AG08396 (cell line): ENCODE results near the gene NCEH1.
"Not testable (repeated sequence)": the region's sequence is repeated elsewhere in the genome, so short reads cannot be mapped to it uniquely, and the experiment has no call there.

Source experiments
- DNase-seq: peaks from one replicate; pipeline ENCODE4 v3.0.0; 2012; ENCODE audit warnings: low spot score, mixed read lengths

Gene NCEH1

DNA sequence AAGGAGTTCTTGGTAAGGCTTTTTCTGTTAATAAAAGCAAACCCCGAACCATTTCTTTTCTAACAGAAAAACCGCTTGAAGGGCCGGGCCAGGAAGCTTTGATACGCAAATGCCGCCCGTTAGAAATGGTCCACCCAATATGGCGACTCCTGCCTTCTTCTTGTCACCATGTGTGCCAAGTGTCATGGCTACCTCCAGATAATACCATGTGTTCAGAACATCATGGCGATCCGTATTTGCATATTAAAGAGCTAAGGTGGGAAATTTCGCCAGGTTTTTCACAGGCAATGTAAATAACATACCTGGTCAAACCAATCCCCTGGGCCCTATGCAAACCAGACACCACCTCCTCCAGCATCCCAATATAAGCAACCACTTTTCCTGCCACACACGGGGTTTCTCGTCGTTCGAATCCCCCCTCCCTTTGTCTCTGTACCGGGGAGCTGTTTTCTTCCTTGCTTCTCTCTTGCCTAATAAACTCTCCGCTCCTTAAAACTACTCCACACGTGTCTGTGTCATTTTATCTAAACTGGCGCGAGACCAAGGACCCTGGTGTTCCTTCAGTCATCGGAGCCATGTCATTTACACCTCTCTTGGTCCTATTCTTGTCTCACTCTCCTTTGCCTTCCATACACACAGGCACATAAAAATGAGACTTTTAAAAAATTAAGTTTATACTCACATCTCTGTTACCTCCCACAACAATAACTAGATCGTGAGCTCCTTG lies 34.5 kb downstream of the NCEH1 start:
- no peak for DNase-seq

DNA sequence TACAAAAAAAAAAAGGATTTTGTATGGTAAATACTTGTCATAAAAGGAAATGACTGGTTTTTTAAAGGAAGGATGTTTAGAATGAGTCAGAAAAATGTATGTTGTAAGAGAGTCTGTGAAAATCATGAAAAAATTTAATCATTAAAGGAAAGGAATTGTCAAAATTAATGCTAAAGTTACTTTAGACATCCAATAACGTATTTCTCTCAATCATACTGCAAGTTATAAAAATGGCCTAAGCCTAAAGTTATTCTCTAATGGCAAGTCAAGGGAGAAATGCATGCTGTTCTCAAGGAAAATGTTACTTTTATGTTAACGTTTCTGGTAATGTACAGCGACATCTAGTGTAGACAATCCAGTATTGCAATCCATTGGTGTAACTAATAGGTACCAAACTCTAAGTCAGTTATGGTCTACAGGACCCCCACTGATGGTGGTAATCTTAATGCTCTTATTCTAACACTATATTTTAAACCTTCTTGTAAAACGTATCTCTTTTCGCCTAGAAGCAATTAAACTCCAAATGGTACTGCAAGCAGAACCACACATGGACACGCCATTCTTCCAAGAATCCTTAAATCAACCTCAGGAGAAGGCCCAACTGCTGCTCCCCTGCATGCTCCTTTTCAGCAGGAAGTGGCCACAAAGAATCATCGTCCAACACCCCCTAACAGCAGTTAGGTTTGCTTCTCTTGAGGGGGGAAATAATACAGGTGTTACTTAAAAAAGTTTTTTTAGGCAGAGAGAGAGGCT lies 35.2 kb downstream of the NCEH1 start:
- DNase-seq: no peak

DNA sequence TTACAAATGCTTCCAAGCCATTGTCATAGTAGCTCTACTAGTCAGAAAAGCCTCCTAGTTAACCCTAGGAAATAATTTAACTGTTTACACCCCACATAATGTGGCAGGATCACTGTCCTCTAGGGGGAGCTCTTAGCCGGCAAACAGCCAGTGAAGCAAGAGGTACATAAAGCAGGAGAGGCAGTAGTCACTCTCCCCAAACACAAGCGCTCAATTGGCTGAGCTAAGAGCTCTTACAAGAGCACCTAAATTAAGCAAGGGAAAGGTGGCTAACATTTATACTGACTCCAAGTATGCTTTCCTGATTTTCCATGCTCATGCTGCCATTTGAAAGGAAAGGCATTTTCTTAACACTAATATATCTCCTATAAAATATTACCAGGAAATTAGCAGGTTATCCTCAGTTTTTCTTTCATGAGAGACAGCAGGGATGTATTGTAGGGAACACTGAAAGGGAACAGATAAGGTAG lies 37.6 kb downstream of the NCEH1 start:
- peak; percentile 44 for DNase-seq

DNA sequence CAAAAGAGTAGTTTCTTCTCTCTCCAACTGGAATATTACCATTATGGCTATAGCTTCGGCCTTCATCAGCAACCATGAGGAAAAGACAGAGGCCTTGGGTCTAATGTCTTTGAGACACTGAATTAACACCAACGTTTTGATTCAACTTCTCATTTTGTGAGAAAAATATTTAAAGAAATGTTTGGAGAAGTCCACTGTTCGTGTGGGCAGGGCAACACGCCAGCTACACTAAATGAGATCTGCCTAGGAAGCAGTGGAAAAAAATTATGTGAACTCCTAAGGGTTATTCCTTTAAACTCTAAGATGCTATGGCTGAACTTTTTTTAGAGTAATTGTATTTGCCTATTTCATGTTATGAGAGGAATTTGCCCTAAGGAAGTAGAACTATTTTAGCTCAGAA lies 41.8 kb downstream of the NCEH1 start:
- DNase-seq: no peak

DNA sequence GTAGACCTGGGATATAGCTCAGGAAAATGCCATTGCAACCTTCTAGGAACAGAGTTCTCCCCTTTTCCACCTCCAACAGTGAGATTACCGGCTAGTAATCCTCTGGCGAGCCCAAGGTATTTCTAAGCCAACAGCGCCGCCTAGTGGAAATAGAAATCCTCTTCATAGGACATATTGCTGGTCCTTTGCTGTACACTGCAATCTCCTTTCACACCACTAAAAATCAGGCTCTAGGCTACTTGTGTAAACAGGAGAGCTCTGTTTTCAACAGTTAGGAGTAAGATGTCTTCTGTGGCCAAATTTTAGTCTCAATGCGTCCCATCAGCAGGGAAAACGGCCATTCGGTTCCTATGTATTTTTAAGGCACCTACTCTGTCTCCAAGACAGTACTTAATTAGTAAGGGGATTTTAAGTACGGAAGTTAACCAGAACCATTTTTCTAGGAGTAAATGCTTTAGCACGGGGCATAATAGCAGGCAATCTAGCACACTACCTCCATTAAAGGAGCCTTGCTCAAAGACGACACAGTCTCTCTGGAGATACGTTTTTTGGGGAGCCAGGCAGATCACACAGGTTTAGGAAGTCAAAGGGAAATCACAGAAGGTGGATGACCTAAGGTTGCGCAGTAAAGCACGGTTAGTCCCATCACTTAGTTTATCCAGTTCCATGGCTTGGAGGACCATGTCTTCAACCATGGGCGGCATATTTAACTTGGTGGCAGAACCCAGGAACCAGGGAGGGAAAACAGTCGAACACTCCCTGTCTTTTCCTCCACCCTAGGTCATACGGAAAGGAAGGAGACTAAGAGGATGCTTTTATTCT lies 43.8 kb downstream of the NCEH1 start:
- DNase-seq: peak; percentile 65

DNA sequence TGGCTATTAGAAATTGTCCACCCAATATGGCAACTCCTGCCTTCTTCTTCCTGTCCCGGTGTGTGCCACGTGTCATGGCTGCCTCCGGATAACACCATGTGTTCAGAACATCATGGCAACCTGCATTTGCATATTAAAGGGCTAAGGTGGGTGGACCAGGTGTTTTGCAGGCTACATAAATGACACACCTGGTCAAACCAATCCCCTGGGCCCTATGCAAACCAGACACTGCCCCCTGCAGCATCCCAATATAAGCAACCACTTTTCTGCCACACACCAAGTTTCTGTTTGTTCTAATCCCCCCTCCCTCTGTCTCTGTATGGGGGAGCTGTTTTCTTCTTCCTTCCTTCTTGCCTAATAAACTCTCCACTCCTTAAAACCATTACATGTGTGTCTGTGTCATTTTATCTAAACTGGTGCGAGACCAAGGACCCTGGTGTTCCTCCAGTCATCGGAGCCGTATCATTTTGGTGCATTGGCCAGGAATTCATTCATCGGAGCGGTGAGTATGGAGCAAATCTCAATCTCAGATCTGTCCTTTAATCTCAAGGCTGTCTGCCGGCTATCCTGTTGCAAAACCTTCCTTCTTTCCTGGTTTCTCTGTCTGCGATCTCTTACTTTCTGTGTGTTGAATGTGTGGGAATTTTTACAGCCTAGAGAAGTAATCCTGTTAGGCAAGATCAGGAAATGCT lies 44.5 kb downstream of the NCEH1 start:
- no peak for DNase-seq

DNA sequence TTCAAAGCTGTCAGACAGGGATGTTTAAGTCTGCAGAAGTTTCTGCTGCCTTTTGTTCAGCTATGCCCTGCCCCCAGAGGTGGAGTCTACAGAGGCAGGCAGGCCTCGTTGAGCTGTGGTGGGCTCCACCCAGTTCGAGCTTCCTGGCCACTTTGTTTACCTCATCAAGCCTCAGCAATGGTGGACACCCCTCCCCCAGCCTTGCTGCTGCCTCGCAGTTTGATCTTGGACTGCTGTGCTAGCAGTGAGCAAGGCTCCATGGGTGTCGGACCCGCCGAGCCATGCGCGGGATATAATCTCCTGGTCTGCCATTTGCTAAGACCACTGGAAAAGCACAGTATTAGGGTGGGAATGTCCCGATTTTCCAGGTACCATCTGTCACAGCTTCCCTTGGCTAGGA lies 45.4 kb downstream of the NCEH1 start:
- DNase-seq: not testable (repeated sequence)

DNA sequence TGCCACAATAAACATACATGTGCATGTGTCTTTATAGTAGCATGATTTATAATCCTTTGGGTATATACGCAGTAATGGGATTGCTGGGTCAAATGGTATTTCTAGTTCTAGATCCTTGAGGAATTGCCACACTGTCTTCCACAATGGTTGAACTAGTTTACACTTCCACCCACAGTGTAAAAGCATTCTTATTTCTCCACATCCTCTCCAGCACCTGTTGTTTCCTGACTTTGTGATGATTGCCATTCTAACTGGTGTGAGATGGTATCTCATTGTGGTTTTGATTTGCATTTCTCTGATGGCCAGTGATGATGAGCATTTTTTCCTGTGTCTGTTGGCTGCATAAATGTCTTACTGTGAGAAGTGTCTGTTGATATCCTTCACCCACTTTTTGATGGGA lies 50.4 kb downstream of the NCEH1 start:
- not testable (repeated sequence) for DNase-seq

DNA sequence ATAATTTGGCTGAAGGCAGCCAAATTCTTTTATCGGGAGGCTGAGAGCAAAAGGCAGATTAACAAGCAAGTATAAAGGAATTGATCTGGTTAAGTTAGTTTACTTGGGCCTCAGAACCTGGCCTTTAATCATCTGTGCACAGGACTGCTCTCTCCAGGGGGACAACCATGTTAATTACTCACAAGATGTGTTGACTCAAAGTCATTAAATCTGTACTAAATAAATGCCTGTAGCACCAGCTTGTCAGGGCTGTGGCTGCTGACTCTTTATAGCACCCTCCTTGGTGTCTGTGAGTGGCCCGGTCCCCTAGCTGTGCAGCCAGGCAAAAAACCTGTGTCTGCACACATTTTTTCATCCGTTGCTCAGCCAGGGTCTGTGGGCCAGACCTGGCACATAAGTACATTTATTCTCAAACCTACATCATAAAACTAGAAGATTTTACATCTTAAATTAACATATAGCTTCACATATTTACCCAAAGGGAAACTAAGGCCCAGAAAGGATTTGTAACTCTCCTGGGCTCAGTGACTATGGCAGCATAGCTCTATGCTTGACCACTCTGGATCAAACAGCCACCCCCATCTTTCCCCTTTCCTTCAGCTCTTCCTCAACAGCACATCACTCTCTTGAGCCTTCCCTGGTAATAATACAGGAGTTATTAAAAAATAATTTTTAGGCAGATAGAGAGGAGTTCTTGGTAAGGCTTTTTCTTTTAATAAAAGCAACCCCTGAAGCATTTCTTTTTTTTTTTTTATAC lies 51.4 kb downstream of the NCEH1 start:
- DNase-seq: no peak

DNA sequence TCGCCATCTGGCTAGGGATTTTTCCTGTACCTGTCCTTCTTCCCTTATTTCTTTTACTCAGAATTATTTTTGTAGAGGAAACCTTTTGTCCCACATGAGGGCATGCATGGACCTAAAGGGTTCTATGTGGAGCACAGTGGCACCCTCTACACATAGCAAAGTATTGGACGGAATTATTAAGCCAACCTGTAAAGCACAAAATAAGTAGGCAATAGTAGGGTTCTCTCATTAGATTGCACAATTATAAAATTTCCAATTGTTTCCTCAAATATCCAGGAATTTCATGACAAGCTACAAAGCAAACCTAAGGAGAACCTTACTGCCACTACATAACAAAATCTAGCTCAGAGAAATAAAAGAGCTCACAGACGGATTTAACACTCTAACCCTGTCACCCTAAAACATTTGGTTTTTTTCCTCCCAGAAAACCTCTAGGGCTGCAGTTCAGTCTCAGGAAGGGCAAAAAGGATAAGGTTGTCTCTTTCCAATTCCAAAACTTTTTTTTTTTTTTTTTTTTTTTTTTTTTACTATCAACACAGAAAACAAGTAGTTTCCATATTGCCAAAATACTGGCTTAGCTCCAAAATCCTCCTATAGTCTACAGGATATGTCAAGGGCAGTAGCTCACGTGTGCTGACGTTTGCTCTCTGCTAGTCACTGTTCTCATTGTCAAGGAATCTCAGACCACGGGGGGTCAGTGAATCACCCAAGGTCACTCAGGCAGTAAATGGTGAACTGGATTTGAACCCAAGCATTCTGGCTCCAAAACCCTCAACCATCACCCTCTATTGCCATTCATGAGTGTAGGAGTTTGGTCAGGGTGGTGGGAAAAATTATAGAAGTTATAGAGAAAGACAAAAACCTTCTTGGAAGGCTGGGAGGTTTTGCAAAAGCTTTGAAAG lies 52.3 kb downstream of the NCEH1 start:
- DNase-seq: peak; percentile 66

DNA sequence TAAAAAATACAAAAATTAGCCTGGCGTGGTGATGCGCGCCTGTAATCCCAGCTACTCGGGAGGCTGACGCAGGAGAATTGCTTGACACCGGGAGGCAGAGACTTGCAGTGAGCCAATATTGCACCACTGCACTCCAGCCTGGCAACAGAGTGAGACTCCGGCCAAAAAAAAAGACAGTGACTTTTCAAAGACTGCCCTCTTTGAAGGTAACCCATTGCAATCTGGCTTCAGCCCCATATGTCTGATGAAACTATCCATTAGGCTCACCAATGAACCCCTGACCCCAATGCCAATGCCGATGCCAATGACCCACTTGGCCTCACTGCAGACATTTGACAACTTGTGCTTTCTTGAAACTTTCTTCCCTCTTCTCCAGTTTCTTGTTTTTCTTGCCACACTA lies 54.3 kb downstream of the NCEH1 start:
- DNase-seq: no peak

DNA sequence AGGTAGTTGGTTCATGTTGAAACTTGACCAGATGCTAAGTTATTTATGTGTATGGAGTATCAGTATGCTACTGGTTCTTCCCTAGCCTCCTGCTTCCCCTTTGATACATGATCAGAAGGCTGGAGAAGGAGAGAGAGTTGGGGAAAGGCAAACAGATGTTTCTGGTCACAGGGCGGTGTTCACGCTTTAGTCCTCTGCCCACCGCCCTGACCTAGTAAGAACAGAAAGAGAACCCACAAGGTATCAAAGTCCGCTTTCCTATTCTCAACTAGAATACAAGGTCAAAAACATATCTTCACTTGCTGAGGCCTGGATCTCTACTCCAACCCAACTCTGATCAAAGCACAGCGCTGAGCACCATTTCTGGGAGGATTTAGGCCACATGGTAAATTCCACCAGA lies 55.5 kb downstream of the NCEH1 start:
- DNase-seq: no peak

DNA sequence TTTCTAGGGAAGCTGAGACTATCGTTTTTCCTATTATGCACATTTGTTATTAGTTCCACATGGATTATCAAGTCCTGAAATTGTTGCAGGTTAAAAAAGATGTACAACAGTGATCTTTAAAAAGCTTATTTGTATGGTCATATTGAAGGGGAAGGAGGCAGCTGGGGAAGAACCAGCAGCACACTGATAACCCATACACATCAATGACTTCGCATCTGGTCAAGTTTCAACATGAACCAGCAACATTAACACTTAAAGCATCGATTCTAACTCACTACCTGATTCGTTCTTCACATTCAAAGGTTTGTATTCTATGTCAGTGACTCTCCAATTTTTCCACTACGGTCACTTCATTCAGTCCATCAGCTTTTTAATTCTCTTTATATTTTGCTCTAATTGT lies 56.4 kb downstream of the NCEH1 start:
- no peak for DNase-seq

DNA sequence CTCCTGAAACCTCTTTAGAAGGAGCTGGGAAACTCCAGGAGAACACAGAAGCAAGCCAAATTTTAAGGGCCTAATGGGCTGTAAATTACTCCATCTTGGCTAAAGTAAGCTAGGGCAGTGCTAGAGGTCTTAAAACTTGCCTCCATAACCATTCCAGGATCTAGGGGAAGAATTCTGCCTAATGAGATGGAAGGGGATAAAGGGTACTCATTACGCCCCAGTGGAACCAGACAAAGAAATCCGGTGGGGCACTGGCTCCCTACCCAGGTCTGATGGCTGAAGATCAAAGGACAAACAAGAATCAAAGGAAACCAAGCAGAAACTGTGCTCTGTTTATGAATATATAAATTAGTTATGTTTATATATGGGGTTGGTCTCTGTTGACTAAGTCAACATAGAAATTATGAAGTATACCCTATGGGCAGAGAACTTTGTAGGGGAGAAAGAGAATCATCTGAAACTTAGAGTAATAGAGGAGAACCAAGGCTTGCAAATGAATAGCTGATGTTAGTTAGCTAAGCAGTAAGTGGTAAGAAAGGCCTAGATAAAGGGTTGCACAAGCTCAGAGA lies 57.8 kb downstream of the NCEH1 start:
- DNase-seq: no peak

DNA sequence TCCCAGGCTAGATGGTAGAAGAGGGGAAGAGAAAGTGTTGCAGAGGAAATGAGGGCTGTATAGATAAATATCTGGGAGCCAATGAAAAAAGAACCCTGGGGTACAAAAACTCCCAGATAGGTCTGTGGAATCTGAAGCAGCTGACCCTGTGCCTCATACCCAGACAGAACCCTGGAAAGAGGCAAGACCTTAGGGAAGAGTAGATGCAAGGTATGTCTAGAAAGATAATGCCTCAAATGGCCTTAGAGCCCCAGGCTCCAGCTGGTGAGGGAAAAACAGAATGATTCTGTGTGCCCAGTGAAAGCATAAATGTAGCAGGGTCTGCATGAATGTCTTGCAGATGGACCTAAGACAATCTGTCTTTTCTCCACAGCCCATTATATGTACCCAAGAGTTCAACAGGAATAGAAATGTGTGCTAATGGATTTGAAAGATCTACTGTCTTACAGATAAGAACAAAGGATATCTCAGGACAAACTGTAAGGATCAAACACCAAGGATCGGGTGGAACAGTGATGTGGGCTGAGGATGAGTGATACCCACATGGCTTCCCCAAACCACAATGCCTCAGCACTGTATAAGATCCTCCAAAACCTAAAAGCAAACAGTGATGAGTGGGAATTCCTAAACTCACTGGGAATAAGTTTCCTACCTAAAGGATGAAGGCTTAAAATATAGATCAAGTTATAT lies 58.8 kb downstream of the NCEH1 start:
- DNase-seq: no peak

DNA sequence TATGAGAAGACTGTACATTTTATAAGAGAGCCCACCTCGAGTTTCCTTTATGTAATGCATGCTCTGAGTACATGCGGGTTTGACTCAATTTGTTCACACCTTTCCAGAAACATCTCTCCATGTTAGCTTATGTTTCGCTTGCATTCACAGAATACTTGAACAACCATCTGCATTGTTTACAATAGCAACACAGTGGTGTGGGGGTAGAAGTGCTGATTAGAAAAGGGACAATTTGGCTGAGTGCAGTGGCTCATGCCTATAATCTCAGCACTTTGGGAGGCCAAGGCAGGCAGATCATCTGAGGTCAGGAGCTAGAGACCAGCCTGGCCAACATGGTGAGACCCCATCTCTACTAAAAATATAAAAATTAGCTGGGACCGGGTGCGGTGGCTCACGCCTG lies 60.9 kb downstream of the NCEH1 start:
- no peak for DNase-seq

DNA sequence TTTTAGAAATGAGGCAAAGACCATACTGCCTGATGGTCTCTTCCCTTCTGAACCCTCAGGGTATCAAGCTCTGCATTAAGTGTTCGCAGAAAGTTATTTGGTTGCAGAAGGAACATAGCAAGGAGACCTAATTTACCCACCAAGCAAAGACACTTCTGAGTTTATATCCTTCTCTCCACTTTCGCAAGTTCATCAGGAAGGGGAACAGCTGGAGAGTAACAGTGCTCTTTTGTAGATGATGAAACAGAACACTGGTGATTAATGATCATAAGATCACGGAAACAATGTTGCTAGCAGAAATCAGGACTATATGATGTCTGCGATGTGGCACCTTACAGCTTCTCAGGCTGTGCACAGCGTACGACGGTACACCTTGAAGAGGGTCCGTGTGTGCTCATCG lies 62.1 kb downstream of the NCEH1 start:
- DNase-seq: no peak

DNA sequence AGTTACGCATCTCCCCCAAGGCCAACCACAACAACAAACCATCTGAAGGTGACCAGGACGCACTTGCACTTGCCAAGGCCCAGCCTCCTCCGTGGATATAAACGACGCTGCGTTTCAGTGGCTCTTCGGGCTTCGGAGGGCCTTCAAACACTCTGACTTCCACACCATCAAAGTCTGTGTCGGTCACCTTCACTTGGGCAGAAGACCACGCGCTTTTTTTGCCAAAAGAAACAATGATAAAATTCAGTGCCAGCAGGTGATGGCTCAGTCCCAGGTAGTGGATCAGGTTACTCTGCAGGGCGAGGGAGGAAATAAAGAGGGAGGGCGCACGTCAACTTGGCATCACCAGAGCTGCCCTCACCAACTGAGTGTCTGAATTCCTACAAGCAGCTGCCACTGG lies 63.0 kb downstream of the NCEH1 start:
- no peak for DNase-seq

DNA sequence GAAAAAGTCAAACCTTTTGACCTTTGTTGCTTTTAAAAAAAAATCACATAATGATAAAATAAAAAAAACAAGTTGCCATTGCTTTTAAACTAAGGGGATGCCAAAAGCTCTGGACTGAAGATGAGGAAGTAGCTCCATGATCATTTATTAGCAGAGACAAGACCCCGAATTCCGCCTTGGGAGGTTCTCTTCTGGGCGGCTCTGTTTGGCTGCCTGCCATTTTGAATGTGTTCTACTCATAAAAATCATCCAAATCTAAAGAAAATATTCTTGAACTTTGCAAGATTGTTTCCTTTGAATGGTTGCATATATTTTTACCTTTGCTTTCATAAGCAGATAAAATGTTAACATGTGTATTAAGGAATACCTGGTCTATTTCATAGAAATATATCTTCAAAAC lies 63.8 kb downstream of the NCEH1 start:
- no peak for DNase-seq
